HG03354 (cell line): ENCODE data around the gene GXYLT2.
"Not testable (repeated sequence)": the region's sequence is repeated elsewhere in the genome, so short reads cannot be mapped to it uniquely, and the experiment has no call there.

Source experiments
- ATAC-seq: cut with Tn5 transposase; IDR thresholded peaks from one replicate; pipeline ENCODE4 v1.9.1; 2021; ENCODE audit warnings: mild to moderate bottlenecking; ENCODE audit not compliant: unreplicated experiment, poor library complexity, severe bottlenecking

GXYLT2 gene

DNA sequence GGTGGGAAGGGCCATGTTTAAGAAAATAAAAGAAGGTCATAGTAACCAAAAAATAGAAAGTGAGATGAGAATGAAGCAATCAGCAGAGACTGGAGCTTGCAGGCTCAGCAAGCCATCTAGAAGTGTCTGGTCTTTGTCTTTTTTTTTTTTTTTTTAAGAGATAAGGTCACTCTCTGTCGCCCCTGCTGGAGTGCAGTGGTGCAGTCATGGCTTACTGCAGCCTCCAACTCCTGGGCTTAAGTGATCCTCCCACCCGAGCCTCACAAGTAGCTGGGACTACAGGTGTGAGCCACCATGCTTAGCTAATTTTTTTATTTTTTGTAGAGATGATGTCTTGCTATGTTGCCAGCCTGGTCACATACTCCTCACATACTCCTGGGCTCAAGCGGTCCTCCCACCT is 36.2 kb downstream of the GXYLT2 start:
- ATAC-seq: no peak

DNA sequence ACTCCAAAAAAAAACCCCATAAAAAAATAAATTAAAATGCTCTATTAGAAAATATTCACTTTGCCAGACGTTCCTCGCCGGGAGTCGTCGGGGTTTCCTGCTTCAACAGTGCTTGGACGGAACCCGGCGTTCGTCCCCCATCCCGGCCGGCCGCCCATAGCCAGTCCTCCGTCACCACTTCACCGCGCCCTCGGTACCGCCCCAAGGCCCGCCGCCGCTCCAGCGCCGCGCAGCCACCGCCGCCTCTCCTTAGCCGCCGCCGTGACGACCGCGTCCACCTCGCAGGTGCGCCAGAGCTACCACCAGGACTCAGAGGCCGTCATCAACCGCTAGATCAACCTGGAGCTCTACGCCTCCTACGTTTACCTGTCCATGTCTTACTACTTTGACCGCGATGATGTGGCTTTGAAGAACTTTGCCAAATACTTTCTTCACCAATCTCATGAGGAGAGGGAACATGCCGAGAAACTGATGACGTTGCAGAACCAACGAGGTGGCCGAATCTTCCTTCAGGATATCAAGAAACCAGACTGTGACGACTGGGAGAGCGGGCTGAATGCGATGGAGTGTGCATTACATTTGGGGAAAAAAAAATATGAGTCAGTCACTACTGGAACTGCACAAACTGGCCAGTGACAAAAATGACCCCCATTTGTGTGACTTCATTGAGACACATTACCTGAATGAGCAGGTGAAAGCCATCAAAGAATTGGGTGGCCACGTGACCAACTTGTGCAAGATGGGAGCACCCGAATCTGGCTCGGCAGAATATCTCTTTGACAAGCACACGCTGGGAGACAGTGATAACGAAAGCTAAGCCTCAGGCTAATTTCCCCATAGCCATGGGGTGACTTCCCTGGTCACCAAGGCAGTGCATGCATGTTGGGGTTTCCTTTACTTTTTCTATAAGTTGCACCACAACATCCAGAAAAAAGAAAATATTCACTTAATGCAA is 41.2 kb downstream of the GXYLT2 start:
- not testable (repeated sequence) for ATAC-seq

- no peak for ATAC-seq
Measured at GRCh38 chr3:72930754-72931153, 42.9 kb downstream of the GXYLT2 start.

GRCh38 chr3:72932416-72932815 is 44.6 kb downstream of the GXYLT2 start:
- ATAC-seq: no peak

- peak; percentile 95 for ATAC-seq
Measured at GRCh38 chr3:72938471-72939265, 50.8 kb downstream of the GXYLT2 start.

DNA sequence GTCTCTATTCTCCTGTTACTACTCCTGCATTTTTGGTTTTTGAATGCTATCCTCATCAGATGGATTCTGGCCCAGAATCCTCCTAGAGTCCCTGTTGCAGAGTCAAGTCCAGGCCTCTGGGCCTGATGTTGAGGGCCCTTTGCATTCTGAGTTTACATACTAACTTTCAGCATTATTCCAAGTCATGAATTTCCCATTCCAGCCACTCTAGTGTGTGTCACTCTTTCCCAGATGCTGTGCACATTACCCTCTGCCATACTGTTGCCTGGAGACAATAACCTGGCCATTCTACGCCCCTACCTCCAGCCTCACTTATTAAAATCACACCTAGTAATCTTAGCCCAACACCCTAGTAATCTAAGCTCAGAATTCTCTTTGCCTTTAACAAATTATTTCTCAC is 53.4 kb downstream of the GXYLT2 start:
- no peak for ATAC-seq

GRCh38 chr3:72942427-72942826 is 54.6 kb downstream of the GXYLT2 start:
- no peak for ATAC-seq

GRCh38 chr3:72944696-72945095 is 56.9 kb downstream of the GXYLT2 start:
- no peak for ATAC-seq

GRCh38 chr3:72947715-72948490 is 60.1 kb downstream of the GXYLT2 start:
- no peak for ATAC-seq

DNA sequence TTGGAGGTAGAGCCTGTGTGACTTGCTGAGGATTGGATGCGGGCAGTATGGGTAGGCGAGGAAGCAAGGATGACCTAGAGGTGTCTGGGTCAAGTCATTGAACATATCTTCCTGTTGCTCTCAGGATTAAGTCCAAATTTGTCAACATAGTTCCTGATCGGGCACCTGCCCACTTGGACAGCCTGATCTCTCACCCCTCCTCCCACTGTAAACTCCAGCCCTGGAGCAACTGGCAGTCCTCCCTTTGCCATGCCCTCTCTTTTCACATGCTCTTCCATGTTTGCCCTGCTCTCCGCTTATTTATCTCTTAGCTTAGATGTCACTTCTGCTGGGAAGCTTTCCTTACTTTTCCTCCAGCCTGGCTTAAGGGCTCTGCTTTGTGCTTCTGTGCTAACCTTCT is 61.2 kb downstream of the GXYLT2 start:
- ATAC-seq: no peak

- ATAC-seq: no peak
Measured at GRCh38 chr3:72950372-72950771, 62.5 kb downstream of the GXYLT2 start.

GRCh38 chr3:72950801-72951200 is 63.0 kb downstream of the GXYLT2 start:
- no peak for ATAC-seq

GRCh38 chr3:72951259-72951722 is 63.4 kb downstream of the GXYLT2 start:
- no peak for ATAC-seq

- no peak for ATAC-seq
Measured at GRCh38 chr3:72953325-72953956, 65.6 kb downstream of the GXYLT2 start.

DNA sequence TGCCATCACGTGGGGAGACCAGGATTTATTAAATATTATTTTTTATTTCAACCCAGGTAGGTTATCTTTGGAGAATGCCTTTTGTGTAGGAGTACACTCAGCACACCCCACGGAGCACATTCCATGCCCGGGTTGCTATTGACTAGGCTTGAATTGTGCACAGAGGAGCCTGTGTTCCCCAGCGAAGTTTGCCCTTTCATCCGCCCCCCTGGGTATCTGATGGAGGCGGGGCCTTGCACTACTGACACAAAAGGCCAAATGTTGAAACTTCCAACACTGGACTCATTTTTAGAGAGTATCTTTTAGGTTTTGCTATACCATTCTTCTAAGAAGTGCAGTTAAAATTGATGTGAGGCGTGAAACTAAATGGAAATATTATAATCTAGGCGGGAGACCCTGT is 69.5 kb downstream of the GXYLT2 start:
- ATAC-seq: no peak

DNA sequence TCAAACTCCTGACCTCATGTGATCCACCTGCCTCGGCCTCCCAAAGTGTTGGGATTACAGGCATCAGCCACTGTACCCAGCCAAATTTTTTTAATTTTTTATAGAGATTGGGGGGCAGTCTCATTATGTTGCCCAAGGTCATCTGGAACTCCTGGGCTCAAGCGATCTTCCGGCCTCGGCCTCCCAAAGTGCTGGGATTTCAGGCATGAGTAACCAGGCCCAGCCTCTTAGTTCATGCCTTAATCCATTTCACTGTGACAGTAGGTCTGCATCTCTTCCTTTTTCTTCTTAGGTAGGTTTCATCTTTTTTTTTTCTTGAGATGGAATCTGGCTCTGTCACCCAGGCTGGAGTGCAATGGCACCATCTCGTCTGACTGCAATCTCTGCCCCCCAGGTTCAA is 71.5 kb downstream of the GXYLT2 start:
- no peak for ATAC-seq

DNA sequence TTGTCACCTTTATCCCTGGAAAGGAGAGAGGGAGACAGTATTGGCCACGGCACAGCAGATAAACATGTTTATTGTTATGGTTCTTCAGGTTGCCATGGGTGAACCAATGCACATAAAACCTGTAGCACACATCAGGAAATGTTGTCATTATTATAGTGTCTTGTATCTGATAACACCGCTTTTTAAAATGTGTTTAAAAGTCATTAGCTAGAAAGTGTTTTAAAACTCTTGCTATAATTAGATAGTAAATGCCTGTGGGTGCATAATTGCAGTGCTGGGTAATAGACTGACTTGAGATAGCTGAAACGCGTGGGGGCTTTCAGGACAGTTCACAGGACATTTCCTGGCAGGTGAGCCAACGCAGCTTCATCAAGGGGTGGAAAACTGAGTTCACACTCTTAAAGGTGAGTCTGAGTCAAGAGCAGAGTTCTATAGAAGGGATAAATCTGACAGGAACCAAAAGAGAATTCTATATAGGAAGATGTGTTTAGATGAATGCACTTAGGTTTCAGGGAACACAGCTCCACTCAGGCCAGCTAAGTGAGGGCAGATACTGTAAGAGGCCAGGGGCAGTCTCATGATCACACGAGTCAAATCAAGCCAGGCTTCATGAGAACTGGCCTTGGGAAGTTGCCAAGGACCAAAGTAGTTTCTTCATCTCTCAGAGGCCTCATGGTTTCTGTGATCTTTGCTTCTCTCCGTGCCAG is 73.1 kb downstream of the GXYLT2 start:
- ATAC-seq: no peak

DNA sequence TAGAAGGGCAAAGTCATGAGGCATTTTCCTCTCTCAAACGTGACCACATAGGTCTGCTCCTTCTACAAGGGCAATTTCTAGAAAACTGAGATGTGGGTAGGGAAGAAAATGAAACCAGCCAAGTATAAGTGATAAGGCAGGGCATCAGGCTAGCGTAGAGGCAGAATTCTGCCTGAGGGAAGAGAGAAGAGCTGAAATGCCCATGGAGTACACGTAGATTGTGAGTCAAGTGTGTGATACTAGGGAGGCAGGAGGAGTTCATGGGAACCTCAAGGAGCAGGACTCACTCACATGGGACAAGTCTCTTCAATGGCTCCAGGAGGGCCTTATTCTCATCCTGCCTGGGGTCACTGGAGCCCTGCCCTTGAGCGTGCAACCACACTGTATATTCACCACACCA is 73.9 kb downstream of the GXYLT2 start:
- ATAC-seq: no peak

DNA sequence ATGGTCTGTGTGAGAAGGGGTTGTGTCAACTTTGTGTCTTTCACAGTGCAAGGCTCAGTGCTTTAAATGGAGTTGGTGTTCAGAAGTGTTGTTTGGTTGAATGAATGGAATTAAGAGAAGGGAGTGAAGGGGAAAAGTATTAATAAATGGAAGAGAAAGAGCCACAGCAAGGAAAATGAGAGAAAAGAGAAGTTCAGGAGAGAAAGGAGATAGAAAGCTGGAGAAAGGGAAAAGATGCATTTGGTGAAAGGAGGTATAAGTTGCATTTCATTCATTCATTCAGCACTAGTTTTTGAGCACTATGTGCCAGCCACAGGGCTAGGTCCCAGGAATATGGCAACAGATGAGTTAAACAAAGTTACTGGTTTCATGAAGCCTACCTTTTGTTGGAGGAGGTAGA is 74.5 kb downstream of the GXYLT2 start:
- ATAC-seq: no peak
